Naive thymus-derived CD8-positive, alpha-beta T cell (primary cell): Measurements from ENCODE around the gene TEKT2. TPM values are rescaled to one million over a fixed set of nuclear protein-coding genes. Genes with fewer than 3 reads are reported as not detected.
A peak's percentile ranks its signal among the peaks of the same experiment; 100 is the strongest.

Source experiments
- ATAC-seq, 2 donors: fragments of 150-1000 bp; cut with Tn5 transposase in 1 of 2; sonication (Bioruptor Pico), chemical (Tn5 transposase) in 1 of 2; 1 replicate in 1 of 2; 2 replicates in 1 of 2; pipeline ENCODE4 v1.10.0; 2021; ENCODE audit warnings: mild to moderate bottlenecking in 2 of 2, moderate library complexity in 2 of 2
- POLR2A ChIA-PET: fragments of 350-600 bp; sonication (Branson Sonifier 250); formaldehyde crosslinking; loops from one replicate; lab custom pipeline; 2021; ENCODE audit warnings: antibody characterized with exemption; lab: Charles Lee
- DNase-seq, 10 donors: peaks; one replicate each; pipeline versions ENCODE4 v3.0.0 to v3.0.0-alpha.2; 2020 to 2022
- H3K27ac Mint-ChIP-seq, 10 donors: one replicate each; pipeline ENCODE4 v1.8.0; 2020 to 2022; ENCODE audit warnings: mild to moderate bottlenecking in 10 of 10, mixed read lengths in 10 of 10, moderate library complexity in 4 of 10, inconsistent platforms in 1 of 10
- H3K27me3 Mint-ChIP-seq, 5 donors: one replicate each; pipeline ENCODE4 v1.8.0; 2021 to 2022; ENCODE audit warnings: mixed read lengths in 5 of 5
- H3K36me3 Mint-ChIP-seq, 3 donors: one replicate each; pipeline ENCODE4 v1.8.0; 2020 to 2022; ENCODE audit warnings: mixed read lengths in 3 of 3, mild to moderate bottlenecking in 2 of 3, inconsistent platforms in 1 of 3
- H3K4me1 Mint-ChIP-seq, 4 donors: one replicate each; pipeline ENCODE4 v1.8.0; 2021 to 2022; ENCODE audit warnings: mixed read lengths in 4 of 4
- H3K4me3 Mint-ChIP-seq, 10 donors: one replicate each; pipeline ENCODE4 v1.8.0; 2020 to 2022; ENCODE audit warnings: mild to moderate bottlenecking in 10 of 10, mixed read lengths in 10 of 10, moderate library complexity in 6 of 10, inconsistent platforms in 1 of 10
- H3K9me3 Mint-ChIP-seq, 9 donors: one replicate each; pipeline ENCODE4 v1.8.0; 2020 to 2022; ENCODE audit warnings: mixed read lengths in 9 of 9, mild to moderate bottlenecking in 3 of 9, inconsistent platforms in 1 of 9, moderate library complexity in 1 of 9
- polyA plus RNA-seq, 3 donors: library from polyadenylated mRNA; unstranded; fragments of 300-500 nt; fragmentation: Illumina TruSeq; gene quantifications; one replicate each; pipeline ENCODE4 v1.2.3, GENCODE V29; 2021
- total RNA-seq, 8 experiments: library from RNA in 2 of 8; stranded (reverse) in 2 of 8; gene quantifications; one replicate each; pipeline ENCODE4 v1.2.3 and lab custom pipeline; 2021 to 2026

Gene TEKT2
- total and polyA plus RNA-seq, 5 experiments from 2014 or later: not detected

DNA sequence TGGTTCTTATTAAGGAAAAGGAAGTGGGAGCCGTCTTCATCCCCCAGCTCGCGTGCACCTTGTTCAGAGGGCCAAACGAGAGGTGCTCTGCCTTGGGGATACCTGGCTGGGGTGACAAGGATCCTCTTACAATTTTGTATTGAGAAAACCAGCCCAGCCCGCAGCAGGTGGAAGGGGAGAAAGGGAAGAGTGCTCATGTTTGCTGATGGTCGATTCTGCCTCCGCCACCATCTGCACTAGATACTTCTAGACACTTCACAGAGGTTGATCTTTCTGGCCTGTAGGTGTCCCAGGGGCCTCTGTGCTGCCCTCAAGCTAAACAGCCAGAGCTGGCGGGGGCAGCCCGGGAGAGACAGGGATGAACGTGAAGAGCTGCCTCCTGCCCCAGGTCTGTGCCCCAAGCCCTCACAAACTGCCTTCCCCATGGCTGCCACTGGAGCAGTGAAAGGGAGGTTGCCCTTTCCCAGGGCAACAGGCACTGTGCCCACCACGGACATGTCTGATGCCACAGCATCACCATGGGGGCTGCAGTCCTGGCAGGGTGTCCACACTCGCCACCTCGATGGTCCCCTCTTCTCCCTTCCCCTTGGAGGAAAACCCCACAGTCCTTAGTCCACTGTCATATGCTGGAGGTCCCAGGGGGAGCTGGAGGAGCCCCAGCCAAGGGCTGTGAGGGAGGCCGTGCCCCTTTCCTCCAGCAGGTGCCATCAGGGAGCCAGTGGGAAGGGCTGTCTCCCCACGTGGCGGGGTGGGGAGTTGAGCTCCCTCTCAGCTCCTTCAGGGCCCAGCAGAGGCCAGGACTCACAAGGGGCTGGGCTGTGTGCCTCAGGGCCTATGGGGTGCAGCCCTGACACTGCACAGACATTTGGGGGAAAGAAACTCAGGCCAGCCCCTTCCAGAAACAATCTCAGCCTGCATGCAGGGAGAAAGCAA is 12.9 kb downstream of the TEKT2 start:
- Mint-ChIP-seq H3K4me1 (peaks cover 7 to 21% (median 13%) of the 10 kb centered on the region in 4 donors), H3K36me3 (peaks cover 0 to 45% (median 0%) of the 10 kb centered on the region in 3 donors)

DNA sequence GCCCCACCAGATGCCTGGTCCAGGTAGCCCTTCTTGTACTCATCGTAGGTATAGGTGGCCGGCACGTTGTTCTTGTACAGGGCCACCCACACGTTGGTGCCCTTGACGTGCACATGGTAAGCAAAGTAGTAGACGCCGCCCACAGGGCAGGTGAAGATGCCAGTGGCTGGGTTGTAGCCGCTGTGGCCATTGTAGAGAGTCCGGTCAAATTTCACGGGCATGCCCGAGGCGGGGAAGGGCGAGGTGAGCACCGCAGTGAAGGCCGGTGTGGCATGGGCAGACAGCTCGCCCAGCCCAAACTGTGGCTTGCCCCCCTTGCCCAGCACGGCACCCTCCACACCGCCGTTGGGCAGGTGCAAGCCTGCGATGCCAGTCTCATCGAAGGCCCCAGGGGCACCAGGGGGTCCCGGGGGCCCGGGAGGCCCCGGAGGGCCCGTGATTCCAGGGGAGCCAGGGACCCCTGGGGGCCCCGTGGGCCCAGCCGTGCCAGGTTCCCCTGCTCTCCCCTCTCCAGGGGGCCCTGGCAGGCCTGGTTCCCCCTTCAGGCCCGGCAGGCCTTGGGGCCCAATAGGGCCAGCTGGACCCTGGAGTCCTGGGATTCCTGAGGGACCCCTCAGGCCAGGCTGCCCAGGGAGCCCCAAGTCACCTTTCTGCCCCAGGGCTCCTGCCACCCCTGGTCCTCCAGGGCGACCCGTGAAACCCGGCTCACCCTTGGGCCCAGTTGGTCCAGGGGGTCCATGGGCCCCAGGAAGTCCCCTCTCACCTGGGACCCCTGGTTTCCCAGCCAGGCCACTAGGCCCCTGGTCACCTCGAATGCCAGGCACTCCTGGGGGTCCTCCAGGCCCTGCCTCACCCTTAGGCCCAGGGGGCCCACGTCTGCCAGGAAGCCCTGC is 14.0 kb downstream of the TEKT2 start:
- POLR2A ChIA-PET: interaction anchor here (1.0 to 2.1 kb wide), 5 partner anchors 37 to 51 kb away, joined by 3 to 10 read pairs (median 6); partner anchors contain the start of gene TRAPPC3
- DNase-seq: peak in 1 of 10 donors; percentile 60
- peaks cover 7 to 18% (median 7%) of the 10 kb centered on the region in 4 donors for H3K4me1 Mint-ChIP-seq
- peaks cover 0 to 33% (median 0%) of the 10 kb centered on the region in 3 donors for H3K36me3 Mint-ChIP-seq
- no peaks in the 10 kb centered on the region for H3K9me3 Mint-ChIP-seq
- no peak overlapping the region for H3K4me3 Mint-ChIP-seq
- H3K27me3 Mint-ChIP-seq: no peaks in the 10 kb centered on the region
- no peak for ATAC-seq
- peak overlapping the region in 1 of 10 donors; percentile 59 for H3K27ac Mint-ChIP-seq

More for the DNA sequence above, 12.9 kb downstream of the TEKT2 start:
- Mint-ChIP-seq H3K4me3 (no peak overlapping the region), H3K9me3 (no peaks in the 10 kb centered on the region), H3K27me3 (no peaks in the 10 kb centered on the region), H3K27ac (peak overlapping the region in 4 of 10 donors; percentile 15 to 63 (median 44))
- DNase-seq (peak in 1 of 10 donors; percentile 58), ATAC-seq (no peak)
- POLR2A ChIA-PET: interaction anchor here (1.2 to 1.8 kb wide), 3 partner anchors 38 to 52 kb away, joined by 4 to 7 read pairs (median 5); partner anchors contain the start of gene TRAPPC3

GRCh38 chr1:36098650-36099365 is 14.9 kb downstream of the TEKT2 start:
- POLR2A ChIA-PET: interaction anchor here (0.6 to 2.1 kb wide), 4 partner anchors 11 to 50 kb away, joined by 3 to 10 read pairs (median 4); partner anchors contain the start of gene TRAPPC3
- no peak for ATAC-seq
- Mint-ChIP-seq H3K4me3 (no peak overlapping the region), H3K36me3 (peaks cover 0 to 24% (median 0%) of the 10 kb centered on the region in 3 donors), H3K9me3 (no peaks in the 10 kb centered on the region), H3K4me1 (peaks cover 6 to 13% (median 7%) of the 10 kb centered on the region in 4 donors), H3K27ac (no peak overlapping the region), H3K27me3 (no peaks in the 10 kb centered on the region)
- peak in 1 of 10 donors; percentile 60 for DNase-seq

GRCh38 chr1:36099681-36100341 is 15.9 kb downstream of the TEKT2 start:
- Mint-ChIP-seq H3K27ac (peak overlapping the region in 3 of 10 donors; percentile 24 to 82 (median 63)), H3K4me1 (peaks cover 5 to 13% (median 7%) of the 10 kb centered on the region in 4 donors), H3K27me3 (no peaks in the 10 kb centered on the region), H3K4me3 (peak overlapping the region in 5 of 10 donors; percentile 23 to 55 (median 36)), H3K36me3 (peaks cover 0 to 15% (median 0%) of the 10 kb centered on the region in 3 donors), H3K9me3 (no peaks in the 10 kb centered on the region)
- ATAC-seq: peak; percentile 89
- POLR2A ChIA-PET: interaction anchor here (0.6 to 2.1 kb wide), 6 partner anchors 10 to 351 kb away, joined by 3 to 8 read pairs (median 5); partner anchors contain the start of gene TRAPPC3
- DNase-seq: peak; percentile 61 to 88 (median 75)

DNA sequence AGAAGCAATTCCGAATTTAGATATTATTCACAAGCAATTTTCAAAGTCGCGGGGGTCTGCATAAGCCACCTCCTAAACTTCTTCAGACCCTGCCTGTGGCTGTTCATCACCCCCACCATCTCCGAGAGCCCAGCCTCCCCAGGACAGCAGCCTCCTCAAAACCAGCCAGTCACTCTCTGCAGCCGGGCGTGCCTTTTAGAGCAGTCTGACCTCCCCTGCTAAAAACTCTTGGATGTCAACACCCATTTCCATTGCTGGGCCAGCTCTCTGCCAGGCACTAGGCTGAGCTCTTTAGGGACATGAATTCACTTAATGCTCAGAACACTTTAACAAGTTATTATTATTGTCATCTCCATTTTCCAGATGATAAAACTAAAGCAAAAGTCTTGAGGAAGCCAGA is 16.5 kb downstream of the TEKT2 start:
- no peak overlapping the region for H3K27ac Mint-ChIP-seq
- peak overlapping the region in 1 of 10 donors; percentile 27 for H3K4me3 Mint-ChIP-seq
- peaks cover 5 to 13% (median 7%) of the 10 kb centered on the region in 4 donors for H3K4me1 Mint-ChIP-seq
- DNase-seq (peak in 1 of 10 donors; percentile 50), ATAC-seq (no peak)
- H3K27me3 Mint-ChIP-seq: no peaks in the 10 kb centered on the region
- peaks cover 0 to 11% (median 0%) of the 10 kb centered on the region in 3 donors for H3K36me3 Mint-ChIP-seq
- no peaks in the 10 kb centered on the region for H3K9me3 Mint-ChIP-seq
- POLR2A ChIA-PET: interaction anchor here (0.7 to 2.1 kb wide), 6 partner anchors 34 to 351 kb away, joined by 3 to 8 read pairs (median 5); partner anchors contain the start of gene TRAPPC3

GRCh38 chr1:36101546-36101945 is 17.7 kb downstream of the TEKT2 start:
- ATAC-seq (no peak), DNase-seq (no peak)
- H3K4me3 Mint-ChIP-seq: no peak overlapping the region
- H3K27ac Mint-ChIP-seq: peak overlapping the region in 1 of 10 donors; percentile 54
- POLR2A ChIA-PET: interaction anchor here (1.3 kb wide), 1 partner anchor 48 kb away, joined by 3 read pairs; the partner anchor contains the start of gene TRAPPC3
- H3K27me3 Mint-ChIP-seq: no peaks in the 10 kb centered on the region
- H3K4me1 Mint-ChIP-seq: peaks cover 6 to 13% (median 8%) of the 10 kb centered on the region in 4 donors
- H3K36me3 Mint-ChIP-seq: peaks cover 0 to 2% (median 0%) of the 10 kb centered on the region in 3 donors
- H3K9me3 Mint-ChIP-seq: no peaks in the 10 kb centered on the region

DNA sequence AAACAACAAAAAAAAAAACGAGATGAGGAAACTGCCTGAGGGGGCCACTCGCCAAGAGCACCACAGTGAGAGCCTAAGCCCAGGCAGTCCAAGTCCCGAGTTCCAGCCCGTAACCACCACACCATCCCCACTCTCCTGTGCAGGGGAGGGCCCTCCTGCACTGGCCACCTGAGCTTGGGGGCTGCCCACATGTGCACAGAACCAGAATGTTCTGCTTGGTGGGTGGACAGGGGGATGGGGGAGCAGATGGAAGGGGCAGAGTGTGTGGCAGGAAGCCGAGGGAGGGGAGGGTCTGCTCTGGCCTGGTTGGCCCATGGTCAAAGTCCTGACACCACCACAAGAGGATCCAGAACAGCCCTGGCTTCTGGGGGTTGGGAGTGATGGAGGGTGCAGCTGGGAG is 22.4 kb downstream of the TEKT2 start:
- H3K36me3 Mint-ChIP-seq: no peaks in the 10 kb centered on the region
- POLR2A ChIA-PET: interaction anchor here (0.7 to 6.9 kb wide), 6 partner anchors 13 to 843 kb away, joined by 3 to 44 read pairs (median 4); partner anchors contain the start of genes MRPS15 and TRAPPC3
- H3K27me3 Mint-ChIP-seq: no peaks in the 10 kb centered on the region
- ATAC-seq (no peak), DNase-seq (no peak)
- H3K27ac Mint-ChIP-seq: peak overlapping the region in 6 of 10 donors; percentile 20 to 95 (median 74)
- H3K4me3 Mint-ChIP-seq: peak overlapping the region in 1 of 10 donors; percentile 30
- H3K9me3 Mint-ChIP-seq: no peaks in the 10 kb centered on the region
- peaks cover 19 to 41% (median 34%) of the 10 kb centered on the region in 4 donors for H3K4me1 Mint-ChIP-seq

DNA sequence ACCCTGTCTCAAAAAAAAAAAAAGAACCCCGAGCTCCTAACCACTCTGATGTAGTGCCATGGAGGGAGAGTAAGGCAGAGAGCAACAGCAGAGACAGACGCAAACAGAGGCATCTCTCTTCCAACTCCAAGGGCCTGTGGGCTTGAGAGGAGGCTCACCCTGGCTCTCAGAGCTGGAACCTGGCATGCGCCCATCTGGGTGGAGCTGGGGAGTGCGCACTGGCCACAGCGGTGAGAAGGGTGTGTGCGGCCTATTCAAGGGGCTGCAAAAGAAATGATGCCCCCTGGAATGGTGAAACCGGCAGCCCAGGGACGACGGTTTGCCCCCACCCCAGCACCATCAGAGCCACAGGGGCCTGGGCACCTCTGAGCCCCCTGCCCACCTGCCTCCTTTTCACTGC is 23.5 kb downstream of the TEKT2 start:
- POLR2A ChIA-PET: interaction anchor here (4.1 to 6.9 kb wide), 3 partner anchors 13 to 42 kb away, joined by 18 to 44 read pairs (median 35); partner anchors contain the start of gene TRAPPC3
- Mint-ChIP-seq H3K27me3 (no peaks in the 10 kb centered on the region), H3K4me1 (peaks cover 22 to 48% (median 40%) of the 10 kb centered on the region in 4 donors), H3K9me3 (no peaks in the 10 kb centered on the region), H3K36me3 (no peaks in the 10 kb centered on the region), H3K4me3 (peak overlapping the region in 2 of 10 donors; percentile 10 to 54), H3K27ac (peak overlapping the region; percentile 73 to 97 (median 92))
- ATAC-seq (no peak), DNase-seq (no peak)

GRCh38 chr1:36108314-36108713 is 24.4 kb downstream of the TEKT2 start:
- Mint-ChIP-seq H3K4me3 (peak overlapping the region in 6 of 10 donors; percentile 45 to 88 (median 76)), H3K36me3 (no peaks in the 10 kb centered on the region), H3K4me1 (peaks cover 23 to 51% (median 43%) of the 10 kb centered on the region in 4 donors), H3K9me3 (no peaks in the 10 kb centered on the region), H3K27ac (peak overlapping the region; percentile 89 to 97 (median 94)), H3K27me3 (no peaks in the 10 kb centered on the region)
- ATAC-seq (no peak), DNase-seq (no peak)
- POLR2A ChIA-PET: interaction anchor here (0.8 to 6.9 kb wide), 7 partner anchors 12 to 80 kb away, joined by 3 to 44 read pairs (median 11); partner anchors contain the start of genes ADPRS, MAP7D1 and TRAPPC3

- ATAC-seq (peak; percentile 99), DNase-seq (peak; percentile 34 to 79 (median 60))
- peak overlapping the region; percentile 89 to 97 (median 94) for H3K27ac Mint-ChIP-seq
- H3K27me3 Mint-ChIP-seq: no peaks in the 10 kb centered on the region
- no peaks in the 10 kb centered on the region for H3K9me3 Mint-ChIP-seq
- POLR2A ChIA-PET: interaction anchor here (0.7 to 6.9 kb wide), 9 partner anchors 10 to 79 kb away, joined by 3 to 44 read pairs (median 5); partner anchors contain the start of genes ADPRS, MAP7D1 and TRAPPC3
- peak overlapping the region; percentile 36 to 88 (median 75) for H3K4me3 Mint-ChIP-seq
- H3K36me3 Mint-ChIP-seq: no peaks in the 10 kb centered on the region
- peaks cover 26 to 55% (median 43%) of the 10 kb centered on the region in 4 donors for H3K4me1 Mint-ChIP-seq
Measured at GRCh38 chr1:36109041-36109679, 25.3 kb downstream of the TEKT2 start.
